CD4-positive, alpha-beta T cell (primary cell): ENCODE results near the gene UBE2M. TPM values are rescaled to one million over a fixed set of nuclear protein-coding genes. Genes with fewer than 3 reads are reported as not detected.
A peak's percentile ranks its signal among the peaks of the same experiment; 100 is the strongest.

Source experiments
- ATAC-seq: fragments of 200-7000 bp; cut with Tn5 transposase; one replicate; pipeline ENCODE4 v1.10.0; 2022; ENCODE audit warnings: mild to moderate bottlenecking; ENCODE audit not compliant: poor library complexity
- CTCF ChIA-PET: fragments of 350-600 bp; sonication (Branson Sonifier 250); formaldehyde crosslinking; loops from one replicate; lab custom pipeline; 2021; ENCODE audit warnings: antibody characterized with exemption, inconsistent platforms; lab: Charles Lee
- POLR2A ChIA-PET: fragments of 350-600 bp; sonication (Branson Sonifier 250); formaldehyde crosslinking; loops from one replicate; lab custom pipeline; 2021; ENCODE audit warnings: antibody characterized with exemption, inconsistent platforms; lab: Charles Lee
- DNase-seq, 14 experiments: peaks; one replicate each; pipeline ENCODE4 v3.0.0-alpha.2; 2013 to 2020; ENCODE audit warnings: mixed read lengths in 2 of 14
- H3K27ac ChIP-seq, 2 donors: one replicate each; pipeline versions ENCODE4 v1.5.1 to v1.7.0; 2013; ENCODE audit warnings: low read length in 2 of 2, low read depth in 1 of 2, mild to moderate bottlenecking in 1 of 2
- H3K27me3 ChIP-seq, 2 experiments: 1 replicate in 1 of 2; 2 replicates in 1 of 2; pipeline versions ENCODE4 v1.6.1 to v1.7.0; 2013; ENCODE audit warnings: low read length in 2 of 2, control low read depth in 1 of 2, mild to moderate bottlenecking in 1 of 2, moderate library complexity in 1 of 2; ENCODE audit not compliant: insufficient read depth in 2 of 2, control insufficient read depth in 1 of 2
- H3K36me3 ChIP-seq: one replicate; pipeline ENCODE4 v1.6.1; 2013; ENCODE audit warnings: low read length, control low read depth; ENCODE audit not compliant: insufficient read depth
- H3K4me1 ChIP-seq: one replicate; pipeline ENCODE4 v1.6.1; 2013; ENCODE audit warnings: low read length, control low read depth; ENCODE audit not compliant: insufficient read depth
- H3K4me3 ChIP-seq: one replicate; pipeline ENCODE4 v1.5.1; 2013; ENCODE audit warnings: mild to moderate bottlenecking, low read length, moderate library complexity
- H3K9me3 ChIP-seq, 2 experiments: 1 replicate in 1 of 2; 2 replicates in 1 of 2; pipeline versions ENCODE4 v1.6.1 to v1.7.0; 2013; ENCODE audit warnings: low read length in 2 of 2, mild to moderate bottlenecking in 2 of 2, control low read depth in 1 of 2, moderate library complexity in 1 of 2; ENCODE audit not compliant: control insufficient read depth in 1 of 2, insufficient read depth in 1 of 2
- H3K27ac Mint-ChIP-seq: one replicate; pipeline ENCODE4 v1.8.0; 2020; ENCODE audit warnings: mixed read lengths
- H3K27me3 Mint-ChIP-seq: one replicate; pipeline ENCODE4 v1.8.0; 2021; ENCODE audit warnings: mixed read lengths
- H3K36me3 Mint-ChIP-seq: one replicate; pipeline ENCODE4 v1.8.0; 2021; ENCODE audit warnings: low read depth, mixed read lengths
- H3K4me1 Mint-ChIP-seq: one replicate; pipeline ENCODE4 v1.8.0; 2021; ENCODE audit warnings: low read depth, mixed read lengths
- H3K4me3 Mint-ChIP-seq: one replicate; pipeline ENCODE4 v1.8.0; 2020; ENCODE audit warnings: mild to moderate bottlenecking, mixed read lengths
- H3K9me3 Mint-ChIP-seq: one replicate; pipeline ENCODE4 v1.8.0; 2020; ENCODE audit warnings: mixed read lengths
- intact Hi-C, 2 experiments: fragments of 100-400 bp; cut with DNase I in 1 of 2; cut with micrococcal nuclease in 1 of 2; formaldehyde crosslinking; loops; one replicate each; pipeline versions ENCODE4 v1.15.1 to v1.9.0; 2023 to 2025; cut with DNase I, micrococcal nuclease
- total RNA-seq, 174 experiments: library from RNA in 2 of 174; stranded (reverse) in 2 of 174; gene quantifications; one replicate each; pipeline ENCODE4 v1.2.3 and lab custom pipeline; 2021 to 2026
- TF ChIP-seq, protein P1 (sequence below): fragments of 200-600 bp; IDR thresholded peaks from one replicate; pipeline ENCODE4 v1.8.0; 2022; ENCODE audit warnings: antibody characterized with exemption, mild to moderate bottlenecking

Gene UBE2M
- total RNA-seq, 2 experiments from 2014 or later, result 29.0 to 31.0 TPM

DNA sequence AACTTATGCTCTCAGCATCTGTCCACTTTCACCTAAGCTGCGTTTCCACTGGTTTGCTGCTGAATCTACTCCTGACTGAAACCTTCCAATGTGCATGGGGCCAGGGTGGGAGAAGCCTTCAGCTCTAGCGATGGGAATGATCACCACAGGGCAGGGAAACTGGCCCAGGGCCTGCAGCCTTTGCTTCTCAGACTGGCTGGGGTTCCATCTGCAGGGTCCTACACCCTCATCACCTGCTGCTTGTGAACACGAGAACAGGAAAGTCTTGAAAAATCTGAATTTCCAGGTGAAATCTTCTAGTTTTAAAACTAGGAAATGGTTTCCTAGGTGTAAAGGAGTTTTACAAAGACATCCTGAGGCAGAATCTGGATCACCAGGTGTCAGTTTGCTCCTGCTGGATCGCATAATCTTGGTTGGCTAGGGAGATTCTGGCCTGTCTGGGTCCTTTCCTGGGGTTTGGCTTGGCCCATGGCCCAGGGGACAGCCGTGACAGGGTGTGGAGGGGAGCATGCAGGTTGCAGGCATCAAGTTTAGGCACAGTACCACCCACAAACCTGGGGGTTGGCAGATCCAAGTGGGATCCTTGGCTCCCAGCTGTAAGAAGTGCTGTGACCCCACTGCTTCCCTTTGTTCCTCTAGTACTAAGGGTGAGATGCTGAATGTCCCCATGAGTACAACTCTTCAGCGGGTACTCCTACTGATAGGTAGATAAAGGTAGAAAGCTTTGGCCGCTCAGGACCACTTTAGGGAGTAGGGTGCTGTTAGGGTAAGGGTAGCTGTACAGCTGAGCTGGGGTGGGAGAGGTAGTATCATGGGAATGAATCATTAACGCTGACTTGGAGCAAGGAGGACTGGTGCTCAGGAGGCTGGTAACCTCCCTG is 1.8 kb upstream of the UBE2M start:
- ChIA-PET POLR2A (interaction anchor here (1.0 to 7.0 kb wide), 6 partner anchors 11 to 40 kb away, joined by 3 to 63 read pairs (median 24); partner anchors contain the start of genes MZF1, TRIM28 and ZBTB45), CTCF (interaction anchor here (1.7 to 2.7 kb wide), 2 partner anchors 21 to 40 kb away, joined by 5 to 9 read pairs; partner anchors contain the start of gene ZBTB45)
- Histone ChIP-seq H3K36me3 (peaks cover 21% of the 10 kb centered on the region), H3K4me3 (peak overlapping the region; percentile 76), H3K9me3 (no peaks in the 10 kb centered on the region), H3K27ac (peak overlapping the region in 1 of 2 donors; percentile 96), H3K4me1 (peaks cover 79% of the 10 kb centered on the region), H3K27me3 (no peaks in the 10 kb centered on the region)
- H3K36me3 Mint-ChIP-seq, result peaks cover 37% of the 10 kb centered on the region
- TF ChIP-seq, protein P1, sequence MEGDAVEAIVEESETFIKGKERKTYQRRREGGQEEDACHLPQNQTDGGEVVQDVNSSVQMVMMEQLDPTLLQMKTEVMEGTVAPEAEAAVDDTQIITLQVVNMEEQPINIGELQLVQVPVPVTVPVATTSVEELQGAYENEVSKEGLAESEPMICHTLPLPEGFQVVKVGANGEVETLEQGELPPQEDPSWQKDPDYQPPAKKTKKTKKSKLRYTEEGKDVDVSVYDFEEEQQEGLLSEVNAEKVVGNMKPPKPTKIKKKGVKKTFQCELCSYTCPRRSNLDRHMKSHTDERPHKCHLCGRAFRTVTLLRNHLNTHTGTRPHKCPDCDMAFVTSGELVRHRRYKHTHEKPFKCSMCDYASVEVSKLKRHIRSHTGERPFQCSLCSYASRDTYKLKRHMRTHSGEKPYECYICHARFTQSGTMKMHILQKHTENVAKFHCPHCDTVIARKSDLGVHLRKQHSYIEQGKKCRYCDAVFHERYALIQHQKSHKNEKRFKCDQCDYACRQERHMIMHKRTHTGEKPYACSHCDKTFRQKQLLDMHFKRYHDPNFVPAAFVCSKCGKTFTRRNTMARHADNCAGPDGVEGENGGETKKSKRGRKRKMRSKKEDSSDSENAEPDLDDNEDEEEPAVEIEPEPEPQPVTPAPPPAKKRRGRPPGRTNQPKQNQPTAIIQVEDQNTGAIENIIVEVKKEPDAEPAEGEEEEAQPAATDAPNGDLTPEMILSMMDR, result no peak
- DNase-seq (peak in 1 of 14 experiments; percentile 5), ATAC-seq (no peak)
- no peaks in the 10 kb centered on the region for H3K27me3 Mint-ChIP-seq
- H3K4me3 Mint-ChIP-seq, result peak overlapping the region; percentile 98
- intact Hi-C loops, result no loop called here
- H3K4me1 Mint-ChIP-seq, result peaks cover 76% of the 10 kb centered on the region
- no peaks in the 10 kb centered on the region for H3K9me3 Mint-ChIP-seq
- peak overlapping the region; percentile 96 for H3K27ac Mint-ChIP-seq

DNA sequence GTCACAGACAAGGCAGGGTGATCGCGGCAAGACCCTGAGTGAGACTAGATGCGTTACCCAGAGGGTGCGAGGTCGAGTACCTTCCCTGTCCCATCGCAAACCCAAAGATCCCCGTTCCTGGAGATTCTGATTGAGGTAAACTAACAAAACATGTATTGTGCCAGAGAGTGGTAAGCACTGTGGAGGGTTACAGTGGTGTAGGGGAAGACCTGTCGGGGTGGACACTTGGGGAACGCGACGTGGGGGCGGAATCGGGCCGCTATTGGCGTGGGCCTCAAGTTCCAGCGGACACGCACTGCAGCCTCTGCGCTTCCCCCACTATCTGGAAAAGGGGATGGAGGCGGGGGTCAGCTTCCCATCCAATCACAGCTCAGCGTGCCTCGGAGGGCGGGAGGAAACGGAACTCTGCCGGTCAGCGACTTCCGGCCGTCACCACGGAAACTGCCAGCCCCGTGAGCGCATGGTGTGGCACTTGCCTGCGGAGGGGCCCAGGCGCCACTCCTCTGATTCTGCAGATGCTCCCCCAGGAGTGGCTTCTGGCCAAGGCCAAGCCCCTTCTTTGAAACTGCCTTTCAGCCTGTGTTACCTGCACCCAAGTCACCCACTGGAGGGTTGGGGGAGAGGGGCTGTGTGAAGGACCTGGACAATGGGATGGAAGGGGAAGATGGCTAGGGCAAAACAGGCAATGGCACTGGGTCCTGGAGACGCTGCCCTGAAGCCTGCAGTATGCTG is 1.0 kb upstream of the UBE2M start:
- Histone ChIP-seq H3K27me3 (no peaks in the 10 kb centered on the region), H3K4me1 (peaks cover 87% of the 10 kb centered on the region), H3K36me3 (peaks cover 21% of the 10 kb centered on the region), H3K4me3 (peak overlapping the region; percentile 76), H3K27ac (peak overlapping the region; percentile 88 to 96), H3K9me3 (no peaks in the 10 kb centered on the region)
- TF ChIP-seq, protein P1, result no peak
- ChIA-PET CTCF (interaction anchor here (1.7 to 2.7 kb wide), 2 partner anchors 22 to 39 kb away, joined by 5 to 9 read pairs; partner anchors contain the start of gene ZBTB45), POLR2A (interaction anchor here (0.5 to 7.0 kb wide), 4 partner anchors 12 to 39 kb away, joined by 3 to 63 read pairs (median 26); partner anchors contain the start of genes MZF1, TRIM28 and ZBTB45)
- intact Hi-C loops, result loop anchor here (1.0 kb wide), 3 partner anchors 13 to 39 kb away; partner anchors contain the start of gene MZF1 (in 1 of the 2)
- peak overlapping the region; percentile 98 for H3K4me3 Mint-ChIP-seq
- H3K27me3 Mint-ChIP-seq, result no peaks in the 10 kb centered on the region
- DNase-seq (peak in 11 of 14 experiments; percentile 31 to 79 (median 48)), ATAC-seq (peak; percentile 0)
- H3K4me1 Mint-ChIP-seq, result peaks cover 82% of the 10 kb centered on the region
- H3K36me3 Mint-ChIP-seq, result peaks cover 45% of the 10 kb centered on the region
- peak overlapping the region; percentile 96 for H3K27ac Mint-ChIP-seq
- H3K9me3 Mint-ChIP-seq, result no peaks in the 10 kb centered on the region
